NOMO-1 (cell line): Measurements from ENCODE around the gene HTT-AS.
"Not testable (repeated sequence)": the region's sequence is repeated elsewhere in the genome, so short reads cannot be mapped to it uniquely, and the experiment has no call there.

ENCODE experiments used
- DNase-seq, 2 experiments: peaks; one replicate each; lab custom pipeline; 2025; ENCODE audit not compliant: unreplicated experiment in 2 of 2; lab: John Stamatoyannopoulos, UW

HTT-AS gene

DNA sequence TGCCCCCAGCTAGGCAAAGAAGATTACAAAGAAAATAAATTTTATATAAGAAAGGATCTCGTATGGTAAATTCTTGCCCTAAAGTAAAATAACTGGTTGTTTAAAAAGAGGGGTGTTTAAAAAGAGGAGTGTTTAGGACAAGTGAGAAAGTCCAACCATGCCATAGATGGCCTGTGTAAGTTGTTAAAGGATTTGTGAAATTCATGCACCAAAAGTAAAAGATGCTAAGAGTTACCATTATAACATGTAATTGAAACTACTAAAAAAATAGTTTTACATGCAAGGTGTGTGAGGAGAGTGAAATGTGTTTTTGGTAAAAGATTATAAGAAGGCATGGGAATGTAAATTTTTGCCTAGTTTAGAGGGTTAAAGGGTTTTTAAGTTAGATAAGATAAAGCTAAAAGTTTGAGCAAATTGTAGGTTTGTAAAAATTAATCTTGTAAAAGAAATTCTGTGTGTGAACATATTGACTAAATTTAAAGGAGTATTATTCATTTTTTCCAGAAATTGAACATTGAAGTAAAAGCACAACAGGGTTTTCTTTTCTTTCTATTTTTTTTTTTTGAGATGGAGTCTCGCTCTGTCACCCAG, 20.1 kb downstream of the HTT-AS start:
- no peak for DNase-seq

GRCh38 chr4:3051141-3051897, 23.0 kb downstream of the HTT-AS start:
- DNase-seq: not testable (repeated sequence)

DNA sequence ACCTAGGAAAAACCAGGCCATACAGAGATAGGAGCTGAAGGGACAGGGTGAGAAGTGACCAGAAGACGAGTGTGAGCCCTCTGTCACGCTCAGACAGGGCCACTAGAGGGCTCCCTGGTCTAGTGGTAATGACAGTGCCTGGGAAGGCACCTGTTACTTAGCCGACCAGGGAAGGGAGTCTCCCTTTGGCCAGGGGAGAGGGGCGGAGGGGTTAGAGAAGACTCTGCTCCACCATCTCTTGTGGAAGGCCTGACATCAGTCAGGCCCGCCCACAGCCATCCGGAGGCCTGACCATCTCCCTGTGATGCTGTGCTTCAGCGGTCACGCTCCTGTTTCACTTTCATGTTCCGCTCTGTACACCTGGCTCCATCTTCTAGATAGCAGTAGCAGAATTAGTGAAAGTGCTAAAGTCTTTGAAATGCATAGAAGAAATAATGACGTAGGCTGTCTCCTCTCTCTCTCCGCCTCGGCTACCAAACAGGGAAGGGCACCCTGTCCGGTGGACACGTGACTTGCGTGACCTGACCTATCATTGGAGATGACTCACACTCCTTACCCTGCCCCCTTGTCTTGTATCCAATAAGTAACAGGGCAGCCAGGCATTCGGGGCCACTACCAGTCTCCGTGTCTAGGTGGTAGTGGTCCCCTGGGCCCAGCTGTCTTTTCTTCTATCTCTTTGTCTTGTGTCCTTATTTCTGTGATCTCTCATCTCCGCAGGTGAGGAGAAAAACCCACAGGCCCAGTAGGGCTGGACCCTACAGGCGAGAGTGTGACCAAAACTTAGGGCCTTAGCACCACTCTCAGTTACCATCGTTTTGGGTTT, 26.7 kb downstream of the HTT-AS start:
- DNase-seq: peak; percentile 22 to 36

DNA sequence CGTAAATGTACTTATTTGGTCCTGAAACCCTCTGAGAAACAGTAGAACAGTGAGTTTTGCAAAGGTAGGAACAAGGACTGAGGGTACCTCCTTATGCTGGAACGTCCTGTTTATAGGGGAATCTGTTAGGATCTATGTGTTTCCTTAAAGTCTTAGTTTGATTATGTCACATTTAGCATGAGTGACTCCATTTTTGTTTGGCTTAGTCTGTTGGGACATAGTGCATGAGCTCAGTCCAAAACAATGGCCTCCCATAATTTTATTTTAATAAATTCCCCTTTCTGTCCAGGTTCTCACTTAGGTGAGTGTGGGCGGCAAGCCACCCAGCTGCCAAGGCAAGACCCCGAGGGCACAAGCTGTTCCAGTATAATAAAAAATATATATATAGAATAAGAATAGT, 27.7 kb downstream of the HTT-AS start:
- DNase-seq: no peak

- DNase-seq: peak; percentile 45 to 51
Measured at GRCh38 chr4:3046162-3046561, 28.2 kb downstream of the HTT-AS start.

DNA sequence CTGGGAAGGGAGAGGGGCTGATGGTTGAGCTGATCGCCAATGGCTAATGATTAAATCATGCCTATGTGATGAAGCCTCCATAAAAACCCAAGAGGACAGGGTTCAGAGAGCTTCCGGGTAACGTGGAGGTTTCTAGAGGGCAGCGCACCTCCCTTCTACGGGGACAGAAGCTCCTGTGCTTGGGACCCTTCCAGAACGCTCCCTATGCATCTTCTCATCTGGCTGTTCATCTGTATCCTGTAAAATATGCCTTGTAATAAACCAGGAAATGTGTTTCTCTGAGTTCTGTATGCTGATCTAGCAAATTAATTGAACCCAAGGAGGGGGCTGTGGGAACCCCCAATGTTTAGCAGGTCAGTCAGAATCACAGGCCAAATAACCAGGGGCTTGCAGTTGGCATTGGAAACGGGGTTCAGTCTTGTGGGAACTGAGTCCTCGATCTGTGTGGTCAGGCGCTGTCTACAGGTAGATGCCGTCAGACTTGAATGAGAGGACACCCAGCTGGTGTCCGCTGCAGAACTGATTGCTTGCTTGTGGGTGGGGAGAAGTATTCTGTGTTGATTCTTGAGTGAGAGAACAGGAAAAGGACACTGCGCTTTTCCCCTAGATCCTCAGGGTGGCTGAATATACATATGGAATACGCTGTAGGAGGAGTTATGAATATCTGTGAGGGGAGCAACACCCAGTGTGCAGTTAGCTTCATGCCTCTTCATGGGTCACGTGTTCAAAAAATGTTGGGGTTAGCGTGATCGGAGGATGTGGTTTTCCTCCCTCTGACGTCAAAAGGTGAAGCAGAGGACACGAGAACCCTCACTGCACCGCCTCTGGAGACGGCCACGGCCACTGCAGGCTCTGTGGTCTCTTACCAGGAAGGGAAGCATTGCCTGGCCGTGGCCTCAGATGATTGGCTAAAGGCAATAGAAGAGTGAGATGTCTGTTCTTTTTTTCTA, 29.2 kb downstream of the HTT-AS start:
- peak; percentile 49 to 53 for DNase-seq

- no peak for DNase-seq
Measured at GRCh38 chr4:3043282-3044020, 30.9 kb downstream of the HTT-AS start.

DNA sequence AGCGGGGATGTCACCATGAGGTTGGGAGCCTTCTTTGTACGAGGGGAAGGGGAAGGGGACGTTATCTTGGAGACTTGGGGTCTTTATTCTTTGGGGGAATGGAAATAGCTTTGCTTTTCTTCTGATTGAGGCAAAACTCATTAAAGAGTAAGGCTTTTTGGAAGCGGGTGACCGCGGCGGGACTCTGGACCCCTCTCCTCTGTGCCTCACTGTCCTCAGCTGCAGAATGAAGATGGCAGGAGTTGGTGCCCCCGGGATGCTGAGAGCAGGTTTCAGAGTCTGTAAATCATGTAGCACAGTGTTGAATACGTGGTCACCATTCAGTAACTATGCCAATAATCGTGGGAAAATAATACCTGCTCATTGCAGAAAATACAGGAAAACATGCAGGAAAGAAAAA, 32.1 kb downstream of the HTT-AS start:
- DNase-seq: no peak

- DNase-seq: peak in 1 of 2 experiments; percentile 5
Measured at GRCh38 chr4:3041192-3042142, 32.9 kb downstream of the HTT-AS start.

DNA sequence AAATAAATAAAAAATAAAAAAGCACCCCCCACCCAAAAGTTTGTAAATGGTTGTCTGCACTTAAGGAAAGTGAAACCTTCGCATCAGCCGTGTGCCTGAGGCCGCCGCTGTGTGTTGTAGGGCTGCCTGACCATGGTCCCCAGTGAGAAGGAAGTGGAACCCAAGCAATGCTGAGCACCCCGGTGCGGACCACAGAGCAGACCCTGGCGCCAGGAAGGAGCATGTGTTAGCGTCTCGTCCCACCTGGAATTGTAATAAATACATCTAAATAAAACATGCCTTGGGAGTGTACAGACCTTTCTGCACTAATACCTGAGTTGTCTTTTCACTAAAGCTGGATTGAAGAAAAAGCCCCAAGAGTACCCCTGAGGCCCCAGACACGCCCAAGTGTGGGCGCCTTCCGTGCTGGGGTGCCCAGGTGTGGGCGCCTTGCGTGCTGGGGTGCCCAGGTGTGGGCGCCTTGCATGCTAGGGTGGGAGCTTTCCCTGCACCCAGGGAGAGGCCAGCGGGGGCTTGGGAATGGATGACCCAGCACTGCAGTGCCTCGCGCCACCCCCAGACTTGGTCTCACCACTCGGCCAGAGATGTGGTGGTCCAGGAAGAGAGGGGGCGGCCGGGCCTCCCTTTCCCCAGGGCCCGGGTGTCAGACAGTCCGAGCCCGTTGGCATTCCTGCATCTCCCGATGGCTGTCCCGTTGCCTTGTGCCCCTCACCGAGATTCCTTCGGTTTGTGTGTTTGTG, 33.7 kb downstream of the HTT-AS start:
- no peak for DNase-seq

DNA sequence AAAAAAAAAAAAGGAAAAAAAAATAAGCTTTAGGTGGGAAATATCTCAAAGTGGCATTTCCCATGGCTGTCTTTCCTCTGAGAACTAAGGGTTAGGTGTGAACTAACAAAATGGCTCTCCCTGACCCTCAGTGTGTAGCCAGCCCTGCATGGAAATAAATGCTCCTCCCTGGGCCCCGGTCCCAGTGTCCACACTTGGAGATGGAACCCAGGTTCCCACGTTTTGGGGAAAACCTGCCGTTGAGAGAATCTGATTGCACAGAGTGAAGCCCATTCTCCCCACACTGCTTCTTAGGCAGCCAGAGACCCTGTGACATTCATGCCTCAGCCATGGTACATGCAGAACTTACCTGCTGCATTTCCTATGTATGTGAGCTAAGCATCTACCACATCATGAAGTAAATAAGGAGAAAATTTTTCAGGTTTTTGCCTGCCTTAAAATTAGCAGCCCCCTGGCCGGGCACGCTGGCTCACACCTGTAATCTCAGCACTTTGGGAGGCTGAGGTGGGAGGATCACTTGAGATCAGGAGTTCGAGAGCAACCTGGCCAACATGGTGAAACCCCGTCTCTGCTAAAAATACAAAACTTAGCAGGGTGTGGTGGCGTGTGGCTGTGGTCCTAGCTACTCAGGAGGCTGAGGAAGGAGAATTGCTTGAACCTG, 34.5 kb downstream of the HTT-AS start:
- DNase-seq: no peak

- no peak for DNase-seq
Measured at GRCh38 chr4:3037957-3038461, 36.3 kb downstream of the HTT-AS start.

DNA sequence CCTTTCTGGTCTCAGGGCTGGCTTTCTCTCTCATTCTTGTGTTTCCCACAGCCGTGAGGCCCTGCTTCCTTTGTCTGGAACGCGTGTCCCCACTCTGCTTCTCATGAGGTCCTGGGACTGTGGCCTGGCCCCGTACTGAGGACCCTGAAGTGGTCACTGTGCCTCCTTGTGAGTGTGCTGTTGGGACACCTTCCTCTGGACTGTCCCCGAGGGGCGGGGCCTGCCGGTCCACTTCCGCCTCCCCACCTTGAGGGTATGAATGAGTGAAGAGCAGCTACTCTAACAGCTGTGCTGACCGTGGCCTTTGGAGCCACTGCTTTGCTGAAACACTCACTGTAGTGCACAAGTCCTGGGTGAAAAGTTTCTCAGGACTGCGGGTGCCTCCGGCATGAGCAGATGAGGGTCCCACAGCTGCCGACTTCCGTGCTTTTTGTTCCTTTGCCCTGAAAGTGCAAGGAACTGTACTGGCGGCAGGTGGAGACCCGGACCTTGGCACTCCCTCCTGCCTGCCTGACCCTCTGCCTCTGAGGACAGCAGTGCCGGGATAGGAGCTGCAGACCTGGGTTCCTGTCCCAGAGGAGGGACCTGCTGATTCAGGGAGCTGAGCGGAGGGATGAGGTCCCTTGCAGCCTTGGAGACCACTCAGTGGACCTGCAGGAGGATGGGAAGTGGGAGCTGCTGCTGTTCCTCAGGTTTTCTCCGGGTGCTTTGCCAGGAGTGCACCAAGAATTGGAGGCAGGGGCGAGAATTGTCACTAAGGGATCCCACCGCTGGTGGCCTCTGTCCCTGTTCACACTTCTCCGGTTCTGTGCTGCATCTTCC, 38.0 kb downstream of the HTT-AS start:
- no peak for DNase-seq

DNA sequence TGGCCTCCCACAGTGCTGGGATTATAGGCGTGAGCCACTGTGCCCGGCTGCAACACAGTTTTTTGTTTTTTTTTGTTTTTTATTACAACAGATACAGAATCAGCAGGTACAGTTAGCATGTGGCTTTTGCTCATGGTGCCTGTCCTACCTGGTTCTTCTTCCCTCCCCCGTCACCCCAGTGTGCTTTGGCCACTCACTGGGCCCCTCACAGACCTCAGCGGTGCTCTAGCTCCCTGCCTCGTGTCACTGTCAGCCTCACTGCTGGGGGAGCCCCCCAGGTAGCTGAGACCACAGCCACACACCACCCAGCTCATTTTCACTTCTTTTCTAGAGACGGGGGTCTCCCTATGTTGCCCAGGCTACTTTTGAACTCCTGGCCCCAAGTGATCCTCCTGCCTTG, 38.7 kb downstream of the HTT-AS start:
- no peak for DNase-seq

DNA sequence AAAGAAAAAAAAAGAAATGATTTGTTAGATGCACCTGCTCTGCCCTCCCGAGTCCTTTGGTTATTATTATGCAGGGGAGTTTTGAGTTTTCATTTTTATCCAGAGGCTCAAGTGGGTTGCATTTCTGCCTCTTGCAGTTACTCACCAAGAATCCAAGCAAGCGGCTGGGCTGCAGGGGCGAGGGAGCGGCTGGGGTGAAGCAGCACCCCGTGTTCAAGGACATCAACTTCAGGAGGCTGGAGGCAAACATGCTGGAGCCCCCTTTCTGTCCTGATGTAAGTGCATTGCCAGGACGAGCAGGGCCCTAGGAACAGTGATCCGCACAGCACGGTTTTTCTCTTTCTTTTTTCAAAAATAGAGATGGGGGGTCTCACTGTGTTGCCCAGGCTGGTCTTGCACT, 39.1 kb downstream of the HTT-AS start:
- DNase-seq: no peak

GRCh38 chr4:3034231-3034630, 40.1 kb downstream of the HTT-AS start:
- DNase-seq: no peak
